Naive thymus-derived CD8-positive, alpha-beta T cell (primary cell): ENCODE results near the gene CERS2. TPM values are rescaled to one million over a fixed set of nuclear protein-coding genes. Genes with fewer than 3 reads are reported as not detected.

Experiments used
- ATAC-seq, 2 donors: fragments of 150-1000 bp; cut with Tn5 transposase in 1 of 2; sonication (Bioruptor Pico), chemical (Tn5 transposase) in 1 of 2; 1 replicate in 1 of 2; 2 replicates in 1 of 2; pipeline ENCODE4 v1.10.0; 2021; ENCODE audit warnings: mild to moderate bottlenecking in 2 of 2, moderate library complexity in 2 of 2
- POLR2A ChIA-PET: fragments of 350-600 bp; sonication (Branson Sonifier 250); formaldehyde crosslinking; loops from one replicate; lab custom pipeline; 2021; ENCODE audit warnings: antibody characterized with exemption; lab: Charles Lee
- DNase-seq, 10 donors: peaks; one replicate each; pipeline versions ENCODE4 v3.0.0 to v3.0.0-alpha.2; 2020 to 2022
- H3K27ac Mint-ChIP-seq, 10 donors: one replicate each; pipeline ENCODE4 v1.8.0; 2020 to 2022; ENCODE audit warnings: mild to moderate bottlenecking in 10 of 10, mixed read lengths in 10 of 10, moderate library complexity in 4 of 10, inconsistent platforms in 1 of 10
- H3K27me3 Mint-ChIP-seq, 5 donors: one replicate each; pipeline ENCODE4 v1.8.0; 2021 to 2022; ENCODE audit warnings: mixed read lengths in 5 of 5
- H3K36me3 Mint-ChIP-seq, 3 donors: one replicate each; pipeline ENCODE4 v1.8.0; 2020 to 2022; ENCODE audit warnings: mixed read lengths in 3 of 3, mild to moderate bottlenecking in 2 of 3, inconsistent platforms in 1 of 3
- H3K4me1 Mint-ChIP-seq, 4 donors: one replicate each; pipeline ENCODE4 v1.8.0; 2021 to 2022; ENCODE audit warnings: mixed read lengths in 4 of 4
- H3K4me3 Mint-ChIP-seq, 10 donors: one replicate each; pipeline ENCODE4 v1.8.0; 2020 to 2022; ENCODE audit warnings: mild to moderate bottlenecking in 10 of 10, mixed read lengths in 10 of 10, moderate library complexity in 6 of 10, inconsistent platforms in 1 of 10
- H3K9me3 Mint-ChIP-seq, 9 donors: one replicate each; pipeline ENCODE4 v1.8.0; 2020 to 2022; ENCODE audit warnings: mixed read lengths in 9 of 9, mild to moderate bottlenecking in 3 of 9, inconsistent platforms in 1 of 9, moderate library complexity in 1 of 9
- polyA plus RNA-seq, 3 donors: library from polyadenylated mRNA; unstranded; fragments of 300-500 nt; fragmentation: Illumina TruSeq; gene quantifications; one replicate each; pipeline ENCODE4 v1.2.3, GENCODE V29; 2021
- total RNA-seq, 8 experiments: library from RNA in 2 of 8; stranded (reverse) in 2 of 8; gene quantifications; one replicate each; pipeline ENCODE4 v1.2.3 and lab custom pipeline; 2021 to 2026

CERS2 gene, protein sequence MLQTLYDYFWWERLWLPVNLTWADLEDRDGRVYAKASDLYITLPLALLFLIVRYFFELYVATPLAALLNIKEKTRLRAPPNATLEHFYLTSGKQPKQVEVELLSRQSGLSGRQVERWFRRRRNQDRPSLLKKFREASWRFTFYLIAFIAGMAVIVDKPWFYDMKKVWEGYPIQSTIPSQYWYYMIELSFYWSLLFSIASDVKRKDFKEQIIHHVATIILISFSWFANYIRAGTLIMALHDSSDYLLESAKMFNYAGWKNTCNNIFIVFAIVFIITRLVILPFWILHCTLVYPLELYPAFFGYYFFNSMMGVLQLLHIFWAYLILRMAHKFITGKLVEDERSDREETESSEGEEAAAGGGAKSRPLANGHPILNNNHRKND
- total RNA-seq, result 100 to 1,000 TPM; 142 to 143 TPM
- 100 to 1,000 TPM; 110 to 129 (median 118) TPM for polyA plus RNA-seq
- total RNA-seq (lab: John Stamatoyannopoulos, UW), result 86.3 to 179 (median 128) reads per million in 6 experiments

DNA sequence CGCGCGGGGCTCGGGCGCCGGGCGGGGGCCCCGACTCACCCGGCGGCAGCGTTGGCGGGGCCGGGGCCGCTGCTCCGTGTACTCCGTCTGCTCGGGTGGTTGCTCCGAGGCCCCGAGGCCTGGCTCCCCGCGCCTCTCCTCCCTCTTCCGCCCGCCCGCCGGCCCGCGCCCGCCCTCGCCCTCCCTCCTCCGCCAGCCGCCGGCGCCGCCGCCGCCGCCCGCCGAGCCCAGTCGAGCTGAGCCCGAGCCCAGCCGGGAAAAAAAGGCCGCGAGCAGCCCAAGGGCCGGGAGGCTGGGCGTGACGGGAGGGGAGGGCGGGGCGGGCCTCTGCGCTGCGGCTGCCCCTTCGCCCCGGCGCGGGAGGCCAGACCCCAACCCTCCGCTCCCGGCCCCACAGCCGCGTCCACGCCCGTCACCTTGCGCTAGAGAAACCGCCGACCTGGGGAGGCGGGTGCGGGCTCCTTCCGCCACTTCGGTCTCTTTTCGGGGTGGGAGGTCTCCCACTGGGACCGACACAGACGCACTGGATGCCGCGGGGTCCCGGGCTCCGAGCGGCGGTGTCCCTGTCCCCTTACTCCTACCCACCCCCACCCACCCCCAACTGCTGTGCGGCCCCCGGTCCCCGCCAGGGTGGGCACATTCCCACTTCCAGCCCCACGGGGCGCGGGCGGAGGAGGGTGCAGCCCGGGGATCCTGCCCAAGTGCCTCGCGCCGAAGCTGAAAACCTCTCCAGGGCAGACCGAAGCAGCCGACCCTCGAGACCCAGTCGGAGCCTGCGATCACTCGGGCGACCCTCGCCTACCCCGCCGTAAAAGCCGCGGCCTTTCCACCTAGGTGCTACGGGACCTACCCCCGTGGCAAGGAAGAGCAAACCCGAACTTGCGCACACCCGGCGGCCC lies at the start of gene CERS2:
TSS of gene CERS2 (minus strand) at position 256 of the 899 bp plus-strand sequence. CDS start 5,745 bp downstream, outside the sequence.
- Mint-ChIP-seq H3K27me3 (no peaks in the 10 kb centered on the region), H3K36me3 (no peaks in the 10 kb centered on the region), H3K27ac (peak within 1 kb of the TSS; percentile 92 to 95 (median 93)), H3K4me3 (peak within 1 kb of the TSS; percentile 82 to 93 (median 90)), H3K9me3 (no peaks in the 10 kb centered on the region), H3K4me1 (peaks cover 34 to 82% (median 78%) of the 10 kb centered on the region in 4 donors)
- POLR2A ChIA-PET, result interaction anchor here (0.5 to 4.5 kb wide), 17 partner anchors 8 to 613 kb away, joined by 3 to 32 read pairs (median 5); partner anchors contain the start of genes ENSA, MINDY1, SETDB1 and TNFAIP8L2
- ATAC-seq (peak; percentile 67 to 74), DNase-seq (peak; percentile 65 to 88 (median 76))

DNA sequence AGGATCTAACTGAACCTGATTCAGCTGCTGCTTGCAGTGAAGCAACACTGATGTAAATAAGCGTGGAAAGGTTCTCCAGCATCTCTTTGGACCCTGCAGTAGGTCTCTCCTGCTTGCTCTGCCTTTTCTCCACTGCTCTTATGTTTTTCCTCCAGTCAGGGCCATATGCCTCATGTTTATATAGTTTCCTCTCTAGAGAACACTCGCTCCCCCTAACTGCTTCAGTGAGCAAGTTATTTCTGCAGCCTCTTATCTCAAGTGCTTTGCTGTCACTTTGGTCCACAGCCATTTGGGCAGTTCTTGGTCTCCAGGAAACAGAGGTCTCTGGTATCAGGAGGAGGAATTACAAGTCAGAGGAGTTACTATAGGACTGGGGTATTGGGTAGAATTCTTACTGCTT lies 38.9 kb upstream of the CERS2 start:
- ATAC-seq, result no peak
- POLR2A ChIA-PET, result no interaction called here
- Mint-ChIP-seq H3K27ac (peak overlapping the region in 7 of 10 donors; percentile 15 to 62 (median 37)), H3K36me3 (peaks cover 0 to 33% (median 5%) of the 10 kb centered on the region in 3 donors), H3K4me1 (peaks cover 13 to 58% (median 50%) of the 10 kb centered on the region in 4 donors), H3K9me3 (no peaks in the 10 kb centered on the region), H3K4me3 (peak overlapping the region in 2 of 10 donors; percentile 22 to 62), H3K27me3 (no peaks in the 10 kb centered on the region)
- no peak for DNase-seq

DNA sequence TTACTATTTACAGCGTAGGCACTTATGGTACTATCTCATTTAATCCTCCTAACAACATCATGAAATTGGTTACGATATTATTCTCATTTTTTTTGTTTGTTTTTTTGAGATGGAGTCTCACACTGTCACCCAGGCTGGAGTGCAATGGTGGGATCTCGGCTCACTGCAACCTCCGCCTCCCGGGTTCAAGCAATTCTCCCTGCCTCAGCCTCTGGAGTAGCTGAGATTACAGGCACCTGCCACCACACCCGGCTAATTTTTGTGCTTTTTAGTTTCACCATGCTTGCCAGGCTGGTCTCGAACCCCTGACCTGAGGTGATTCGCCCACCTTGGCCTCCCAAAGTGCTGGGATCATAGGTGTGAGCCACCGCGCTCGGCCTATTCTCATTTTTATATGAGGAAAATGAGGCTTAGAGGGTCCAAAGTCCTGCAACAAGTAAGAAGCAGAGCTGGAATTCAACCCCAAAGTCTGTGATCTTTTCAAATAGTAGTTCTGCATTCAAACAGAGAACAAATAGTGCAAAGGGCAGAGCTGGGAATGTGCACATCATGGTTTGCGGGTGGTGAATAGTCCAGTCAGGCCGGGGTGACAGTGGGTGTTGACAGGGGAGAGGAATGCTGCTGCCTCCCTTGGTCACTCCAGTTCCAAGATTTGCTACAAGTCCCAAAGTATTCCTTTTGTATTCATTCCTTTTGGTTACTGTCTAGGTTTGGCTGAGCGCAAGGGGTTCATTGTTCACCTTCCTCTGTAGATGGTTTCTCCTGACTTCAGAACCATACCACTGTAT lies 38.2 kb upstream of the CERS2 start:
- Mint-ChIP-seq H3K27ac (peak overlapping the region in 6 of 10 donors; percentile 6 to 65 (median 37)), H3K4me1 (peaks cover 18 to 63% (median 56%) of the 10 kb centered on the region in 4 donors), H3K36me3 (peaks cover 0 to 26% (median 2%) of the 10 kb centered on the region in 3 donors), H3K27me3 (no peaks in the 10 kb centered on the region), H3K9me3 (no peaks in the 10 kb centered on the region), H3K4me3 (peak overlapping the region in 2 of 10 donors; percentile 22)
- ATAC-seq, result no peak
- no peak for DNase-seq
- POLR2A ChIA-PET, result interaction anchor here (1.0 to 1.6 kb wide), 2 partner anchors 12 to 48 kb away, joined by 3 to 4 read pairs; partner anchors contain the start of gene MLLT11

DNA sequence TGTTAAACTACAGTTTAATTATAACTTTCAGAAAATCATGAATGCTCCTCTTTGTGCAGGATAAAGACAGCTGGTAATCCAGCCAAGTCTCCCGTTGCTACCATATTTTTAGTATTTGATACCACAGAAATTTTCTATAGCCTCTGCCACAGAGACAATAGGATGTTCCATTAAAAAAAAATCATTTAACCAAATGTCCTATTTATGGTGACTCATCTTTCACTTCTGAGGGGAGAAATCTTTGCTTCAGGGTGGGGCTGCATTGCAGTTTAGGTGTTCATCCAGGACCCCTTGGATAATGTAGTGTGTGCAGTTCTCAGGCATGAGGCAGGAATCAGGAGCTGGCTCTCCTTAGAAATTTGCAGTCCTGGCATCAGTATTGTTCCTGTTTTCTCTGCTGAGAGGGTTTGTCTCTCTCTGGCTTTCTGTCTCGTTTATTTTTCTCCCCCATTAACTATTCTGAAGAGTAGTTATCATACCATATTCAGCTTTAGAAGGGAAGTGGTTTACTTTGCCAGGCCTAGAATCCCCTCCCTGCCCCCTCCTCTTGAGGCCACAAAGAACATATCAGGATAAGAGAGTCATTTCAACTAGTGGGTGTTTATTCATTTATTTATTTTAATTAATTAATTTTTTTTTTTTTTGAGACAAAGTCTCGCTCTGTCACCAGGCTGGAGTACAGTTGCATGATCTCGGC lies 36.7 kb upstream of the CERS2 start:
- H3K9me3 Mint-ChIP-seq, result no peaks in the 10 kb centered on the region
- DNase-seq, result no peak
- POLR2A ChIA-PET, result interaction anchor here (0.7 to 1.6 kb wide), 5 partner anchors 37 to 145 kb away, joined by 3 to 5 read pairs (median 3); partner anchors contain the start of genes MLLT11 and TNFAIP8L2

DNA sequence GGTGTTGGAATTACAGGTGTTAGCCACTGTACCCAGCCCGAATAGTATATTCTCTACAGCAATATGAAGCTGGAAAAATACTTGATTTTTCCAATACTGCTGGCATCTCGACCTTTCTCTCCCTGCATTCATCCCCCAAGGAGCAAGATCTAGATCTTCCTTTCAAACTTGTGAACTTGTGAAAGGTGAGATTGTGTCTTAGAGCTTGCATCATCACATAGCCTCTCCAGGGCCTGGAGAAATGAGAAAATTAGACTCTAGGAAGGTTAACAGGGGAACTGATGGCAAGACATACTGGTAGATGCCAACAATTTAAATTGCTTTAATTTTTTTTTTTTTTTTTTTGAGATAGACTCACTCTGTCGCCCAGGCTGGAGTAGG lies 35.7 kb upstream of the CERS2 start:
- DNase-seq, result no peak
- POLR2A ChIA-PET, result interaction anchor here (0.6 to 1.5 kb wide), 6 partner anchors 12 to 146 kb away, joined by 3 to 4 read pairs (median 3); partner anchors contain the start of gene TNFAIP8L2
- Mint-ChIP-seq H3K27me3 (no peaks in the 10 kb centered on the region), H3K27ac (peak overlapping the region in 5 of 10 donors; percentile 10 to 98 (median 62)), H3K4me3 (peak overlapping the region in 9 of 10 donors; percentile 18 to 98 (median 56)), H3K9me3 (no peaks in the 10 kb centered on the region), H3K36me3 (peaks cover 0 to 15% (median 2%) of the 10 kb centered on the region in 3 donors), H3K4me1 (peaks cover 39 to 83% (median 81%) of the 10 kb centered on the region in 4 donors)
- no peak for ATAC-seq

More for the DNA sequence above, 36.7 kb upstream of the CERS2 start:
- peaks cover 31 to 75% (median 72%) of the 10 kb centered on the region in 4 donors for H3K4me1 Mint-ChIP-seq
- no peak for ATAC-seq
- no peaks in the 10 kb centered on the region for H3K27me3 Mint-ChIP-seq
- H3K27ac Mint-ChIP-seq, result peak overlapping the region; percentile 58 to 92 (median 76)
- peaks cover 0 to 18% (median 2%) of the 10 kb centered on the region in 3 donors for H3K36me3 Mint-ChIP-seq
- H3K4me3 Mint-ChIP-seq, result peak overlapping the region; percentile 32 to 76 (median 62)

DNA sequence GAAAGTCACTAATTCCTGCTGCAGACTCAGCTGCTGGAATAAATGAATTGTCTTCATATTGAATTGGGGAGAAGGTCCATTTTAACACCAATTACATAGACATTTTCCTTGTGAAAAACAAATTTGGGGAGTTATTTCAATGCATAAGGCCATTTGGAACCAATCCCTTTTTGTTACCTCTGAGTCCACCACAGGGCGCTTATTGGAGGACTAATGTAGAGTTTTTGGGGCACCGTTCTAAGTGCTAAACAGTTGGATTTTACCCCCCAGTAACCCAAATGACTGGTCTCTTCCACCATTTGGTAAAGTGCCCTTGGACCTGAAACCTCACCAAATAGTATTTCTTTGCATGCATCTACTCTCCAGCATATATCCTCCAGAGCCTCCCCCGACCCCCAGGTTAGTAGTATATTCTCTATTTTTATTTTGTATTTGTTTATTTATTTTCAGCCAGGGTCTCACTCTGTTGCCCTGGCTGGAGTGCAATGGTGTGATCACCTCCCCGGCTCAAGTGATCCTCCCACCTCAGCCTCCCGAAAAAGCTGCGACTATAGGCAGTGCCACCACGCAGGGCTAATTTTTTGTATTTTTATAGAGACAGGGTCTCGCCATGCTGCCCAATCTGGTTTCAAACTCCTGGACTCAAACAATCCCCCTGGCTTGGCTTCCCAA lies 35.2 kb upstream of the CERS2 start:
- DNase-seq, result no peak
- Mint-ChIP-seq H3K4me3 (peak overlapping the region; percentile 89 to 98 (median 96)), H3K4me1 (peaks cover 39 to 86% (median 84%) of the 10 kb centered on the region in 4 donors), H3K27ac (peak overlapping the region; percentile 55 to 99 (median 98)), H3K36me3 (peaks cover 0 to 14% (median 2%) of the 10 kb centered on the region in 3 donors), H3K27me3 (no peaks in the 10 kb centered on the region), H3K9me3 (no peaks in the 10 kb centered on the region)
- POLR2A ChIA-PET, result interaction anchor here (0.6 to 1.5 kb wide), 7 partner anchors 12 to 52 kb away, joined by 3 to 4 read pairs (median 3); no protein-coding TSS in a partner anchor
- ATAC-seq, result no peak

DNA sequence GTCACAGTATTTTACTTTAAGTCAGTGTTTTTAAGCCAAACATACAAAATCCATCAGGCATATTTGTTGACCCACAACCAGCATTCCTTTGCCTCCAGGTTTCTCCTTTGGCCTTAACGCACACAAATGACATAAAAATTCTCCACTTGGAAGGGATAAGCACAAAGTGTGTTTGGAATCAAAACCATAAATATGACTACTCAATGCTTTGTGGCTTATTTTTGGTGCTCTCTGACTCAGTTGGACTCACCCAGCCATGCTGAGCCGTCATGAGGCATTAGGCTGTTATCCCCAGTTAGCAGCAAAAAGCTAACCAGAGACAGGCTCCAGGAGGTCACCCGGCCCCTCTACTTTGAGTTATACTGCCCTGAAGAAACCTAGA lies 34.6 kb upstream of the CERS2 start:
- Mint-ChIP-seq H3K36me3 (peaks cover 0 to 10% (median 2%) of the 10 kb centered on the region in 3 donors), H3K27me3 (no peaks in the 10 kb centered on the region), H3K27ac (peak overlapping the region; percentile 95 to 99 (median 98)), H3K4me1 (peaks cover 39 to 88% (median 84%) of the 10 kb centered on the region in 4 donors), H3K9me3 (no peaks in the 10 kb centered on the region), H3K4me3 (peak overlapping the region; percentile 89 to 98 (median 96))
- no peak for DNase-seq
- POLR2A ChIA-PET, result interaction anchor here (0.6 to 1.5 kb wide), 6 partner anchors 32 to 53 kb away, joined by 3 to 4 read pairs (median 3); no protein-coding TSS in a partner anchor
- no peak for ATAC-seq

DNA sequence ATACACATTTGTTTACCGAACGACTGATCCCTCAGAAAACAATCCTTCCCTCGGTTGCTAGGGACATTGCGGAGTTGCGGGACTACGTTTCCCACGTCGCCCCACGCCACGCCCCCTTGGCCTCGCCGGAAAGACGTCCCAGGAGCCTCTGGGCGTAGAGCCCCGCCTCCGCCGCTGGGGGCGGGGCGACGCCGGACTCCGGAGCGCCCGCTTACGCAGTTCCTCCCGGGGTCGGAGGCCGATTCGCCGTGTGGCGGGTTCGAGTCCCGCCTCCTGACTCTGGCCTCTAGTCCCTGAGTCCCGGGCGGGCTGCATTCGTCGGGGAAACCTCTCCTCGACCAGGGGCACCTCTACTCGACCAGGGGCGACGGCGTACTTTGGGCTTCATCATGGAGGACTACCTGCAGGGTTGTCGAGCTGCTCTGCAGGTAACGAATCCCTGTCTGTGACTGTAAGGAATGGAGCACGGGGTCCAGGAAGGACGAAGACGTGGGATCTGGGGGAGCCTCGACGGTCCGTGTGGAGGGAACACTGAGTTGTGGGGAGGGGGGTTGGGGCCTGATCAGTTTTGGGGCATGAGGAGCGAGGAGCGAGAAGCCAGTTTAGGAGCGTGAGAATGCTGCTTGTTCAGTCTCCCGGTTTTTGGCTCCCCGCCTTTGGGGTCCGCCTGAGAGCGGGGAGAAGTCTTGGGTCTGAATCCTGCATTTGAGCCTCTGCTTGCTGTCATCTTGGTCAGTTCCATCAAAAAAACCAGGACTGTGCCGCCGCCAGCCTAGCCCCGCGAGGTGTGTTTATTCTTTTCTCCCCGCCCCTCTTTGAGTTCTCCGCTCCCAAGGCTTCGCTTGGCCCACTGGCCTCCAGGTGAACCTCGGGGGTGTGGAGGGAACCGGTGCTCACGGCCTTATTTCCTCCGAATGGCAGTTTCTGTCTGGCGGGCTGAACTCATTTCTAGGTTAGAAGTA lies 33.9 kb upstream of the CERS2 start, which contains the start of gene PRUNE1:
TSS of gene PRUNE1 (plus strand) at position 206 of the 962 bp plus-strand sequence. CDS start at position 390, 184 bp downstream.
- POLR2A ChIA-PET, result interaction anchor here (0.6 to 3.9 kb wide), 7 partner anchors 16 to 54 kb away, joined by 3 to 22 read pairs (median 3); partner anchors contain the start of gene ANXA9
- Mint-ChIP-seq H3K36me3 (peaks cover 0 to 6% (median 2%) of the 10 kb centered on the region in 3 donors), H3K4me3 (peak within 1 kb of the TSS; percentile 89 to 98 (median 96)), H3K4me1 (peaks cover 39 to 92% (median 84%) of the 10 kb centered on the region in 4 donors), H3K9me3 (no peaks in the 10 kb centered on the region), H3K27ac (peak within 1 kb of the TSS; percentile 95 to 99 (median 98)), H3K27me3 (no peaks in the 10 kb centered on the region)
- peak; percentile 76 to 83 for ATAC-seq
- peak; percentile 88 to 98 (median 94) for DNase-seq

DNA sequence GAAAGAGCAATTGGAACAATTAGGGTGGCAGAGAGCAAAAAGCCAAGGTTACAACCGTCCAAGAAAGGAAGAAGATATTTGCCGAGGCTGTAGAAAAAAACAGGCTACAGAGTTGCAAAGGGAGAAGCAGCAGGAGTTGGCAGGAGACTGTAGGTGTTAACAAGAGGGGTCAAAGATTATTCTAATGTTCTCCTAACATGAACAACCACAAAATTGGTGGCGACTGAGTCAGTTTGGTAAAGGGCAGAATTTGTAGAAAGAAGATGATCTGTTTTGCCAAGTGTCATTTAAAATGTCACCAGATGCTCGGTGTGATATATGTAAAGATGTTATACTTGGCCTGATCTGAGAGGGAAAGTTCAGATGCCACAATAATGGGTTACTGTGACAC lies 33.2 kb upstream of the CERS2 start:
- Mint-ChIP-seq H3K4me3 (peak overlapping the region; percentile 89 to 98 (median 96)), H3K4me1 (peaks cover 40 to 92% (median 84%) of the 10 kb centered on the region in 4 donors), H3K27ac (peak overlapping the region; percentile 95 to 99 (median 98)), H3K27me3 (no peaks in the 10 kb centered on the region), H3K36me3 (peaks cover 0 to 3% (median 2%) of the 10 kb centered on the region in 3 donors), H3K9me3 (no peaks in the 10 kb centered on the region)
- peak in 1 of 2 donors; percentile 77 for ATAC-seq
- peak in 1 of 10 donors; percentile 22 for DNase-seq
- POLR2A ChIA-PET, result interaction anchor here (0.6 to 3.9 kb wide), 8 partner anchors 10 to 50 kb away, joined by 3 to 47 read pairs (median 7); partner anchors contain the start of genes ANXA9, CDC42SE1, CERS2 and MLLT11
